CD1c-positive myeloid dendritic cell (primary cell): Measurements from ENCODE around the gene BUD13.
"Not testable (repeated sequence)": the region's sequence is repeated elsewhere in the genome, so short reads cannot be mapped to it uniquely, and the experiment has no call there.

Experiments used
- DNase-seq: peaks from one replicate; pipeline ENCODE4 v3.0.0-alpha.2; 2016; ENCODE audit errors: extremely low spot score

BUD13 gene, protein sequence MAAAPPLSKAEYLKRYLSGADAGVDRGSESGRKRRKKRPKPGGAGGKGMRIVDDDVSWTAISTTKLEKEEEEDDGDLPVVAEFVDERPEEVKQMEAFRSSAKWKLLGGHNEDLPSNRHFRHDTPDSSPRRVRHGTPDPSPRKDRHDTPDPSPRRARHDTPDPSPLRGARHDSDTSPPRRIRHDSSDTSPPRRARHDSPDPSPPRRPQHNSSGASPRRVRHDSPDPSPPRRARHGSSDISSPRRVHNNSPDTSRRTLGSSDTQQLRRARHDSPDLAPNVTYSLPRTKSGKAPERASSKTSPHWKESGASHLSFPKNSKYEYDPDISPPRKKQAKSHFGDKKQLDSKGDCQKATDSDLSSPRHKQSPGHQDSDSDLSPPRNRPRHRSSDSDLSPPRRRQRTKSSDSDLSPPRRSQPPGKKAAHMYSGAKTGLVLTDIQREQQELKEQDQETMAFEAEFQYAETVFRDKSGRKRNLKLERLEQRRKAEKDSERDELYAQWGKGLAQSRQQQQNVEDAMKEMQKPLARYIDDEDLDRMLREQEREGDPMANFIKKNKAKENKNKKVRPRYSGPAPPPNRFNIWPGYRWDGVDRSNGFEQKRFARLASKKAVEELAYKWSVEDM

GRCh38 chr11:116772443-116773202 lies at the start of gene BUD13:
BUD13 (minus strand) TSS chr11:116772987; CDS start chr11:116772964, 23 bp downstream.
- DNase-seq: peak; percentile 93

DNA sequence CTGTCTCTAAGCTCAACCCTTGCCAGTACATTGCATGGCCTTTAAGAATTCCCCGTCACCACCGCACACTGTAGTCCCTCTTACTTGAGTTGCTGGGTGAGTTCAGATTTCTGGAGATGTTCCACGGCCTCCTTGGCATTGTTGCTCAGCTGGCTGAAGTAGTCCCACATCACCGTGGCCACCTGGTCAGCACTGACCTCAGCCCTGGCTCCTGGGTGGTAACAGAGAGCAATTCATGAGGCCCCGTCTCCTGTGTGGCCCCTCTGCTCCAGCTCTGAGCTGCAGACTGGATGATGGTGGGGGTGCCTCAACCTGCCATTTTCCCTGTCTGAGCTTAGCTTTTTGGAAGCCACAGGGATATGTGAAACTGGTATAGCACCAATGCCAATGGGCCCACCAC lies 49.8 kb upstream of the BUD13 start:
- no peak for DNase-seq

DNA sequence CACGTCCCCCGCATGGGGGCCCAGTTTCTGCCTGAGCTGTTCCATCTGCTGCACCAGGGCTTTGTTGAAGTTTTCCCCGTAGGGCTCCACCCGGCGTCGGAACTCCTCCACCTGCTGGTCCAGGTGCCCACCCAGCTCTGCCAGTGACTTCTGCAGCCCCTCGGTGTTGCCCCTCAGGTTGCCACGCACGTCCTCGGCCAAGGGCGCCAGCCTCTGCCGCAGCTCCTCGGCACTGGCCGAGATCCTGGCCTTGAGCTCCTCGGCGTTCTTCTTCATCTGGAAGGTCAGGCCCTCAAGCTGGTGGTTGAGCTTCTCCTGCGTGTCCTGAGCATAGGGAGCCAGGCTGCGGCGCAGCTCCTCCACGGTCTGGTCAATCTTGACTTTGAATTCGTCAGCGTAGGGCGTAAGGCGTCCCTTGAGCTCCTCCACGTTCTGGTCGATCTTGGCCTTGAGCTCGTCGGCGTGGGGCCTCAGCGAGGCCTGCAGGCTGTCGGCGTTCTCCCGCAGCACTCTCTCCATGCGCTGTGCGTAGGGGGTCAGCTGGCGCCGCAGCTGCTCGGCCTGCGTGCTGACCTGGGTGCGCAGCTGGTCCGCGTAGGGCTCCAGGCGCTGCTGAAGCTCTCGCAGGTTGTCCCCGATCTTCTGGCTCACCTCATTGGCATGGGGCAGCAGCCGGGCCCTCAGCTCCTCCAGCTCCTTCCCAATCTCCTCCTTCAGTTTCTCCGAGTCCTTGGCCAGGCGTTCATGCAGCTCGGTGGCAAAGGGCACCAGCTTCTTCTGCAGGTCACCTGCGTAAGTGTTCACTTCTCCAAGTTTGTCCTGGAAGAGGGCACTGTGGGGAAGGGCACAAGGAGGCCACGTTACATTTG lies 48.5 kb upstream of the BUD13 start:
- DNase-seq: no peak

DNA sequence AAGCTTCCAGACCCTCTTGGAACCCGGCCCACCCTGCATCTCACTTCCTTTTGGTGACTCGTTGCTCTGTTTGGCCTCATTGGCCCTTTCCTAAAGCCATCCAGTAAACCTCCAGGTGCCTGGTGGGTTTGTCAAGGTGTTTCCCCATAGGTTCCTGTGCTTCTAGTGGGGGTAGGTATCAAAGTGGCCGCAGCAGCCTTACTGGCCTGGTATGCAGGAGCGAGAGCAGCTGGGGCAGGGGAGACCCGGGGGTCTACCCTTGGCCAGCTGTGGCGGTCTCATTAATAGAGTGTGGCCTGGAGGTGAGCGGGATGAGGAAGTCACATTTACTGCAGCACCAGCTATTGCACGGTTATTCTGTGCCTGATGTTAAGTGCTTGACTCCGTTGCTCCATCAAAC lies 46.3 kb upstream of the BUD13 start:
- DNase-seq: no peak

- no peak for DNase-seq
These were observed 41.7 kb upstream of the BUD13 start for GRCh38 chr11:116814502-116814901.

- no peak for DNase-seq
These were observed 41.1 kb upstream of the BUD13 start for GRCh38 chr11:116813781-116814471.

DNA sequence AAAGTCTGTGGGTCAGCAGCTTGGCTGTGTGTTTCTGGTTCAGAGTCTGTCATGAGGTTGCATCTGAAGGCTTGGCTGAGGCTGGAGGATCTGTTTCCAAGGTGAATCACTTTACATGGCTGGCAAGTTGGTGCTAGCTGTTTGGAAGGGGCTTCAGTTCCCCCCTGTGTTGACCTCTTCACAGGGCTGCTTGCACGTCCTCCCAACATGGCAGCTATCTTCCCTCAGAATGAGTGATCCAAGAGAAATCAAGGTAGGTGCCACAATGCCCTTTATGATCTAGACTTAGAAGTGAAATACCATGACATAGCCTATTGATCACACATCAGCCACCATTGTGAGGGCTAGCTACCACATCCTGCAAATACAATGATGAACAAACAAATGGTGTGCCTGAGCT lies 40.4 kb upstream of the BUD13 start:
- DNase-seq: no peak

DNA sequence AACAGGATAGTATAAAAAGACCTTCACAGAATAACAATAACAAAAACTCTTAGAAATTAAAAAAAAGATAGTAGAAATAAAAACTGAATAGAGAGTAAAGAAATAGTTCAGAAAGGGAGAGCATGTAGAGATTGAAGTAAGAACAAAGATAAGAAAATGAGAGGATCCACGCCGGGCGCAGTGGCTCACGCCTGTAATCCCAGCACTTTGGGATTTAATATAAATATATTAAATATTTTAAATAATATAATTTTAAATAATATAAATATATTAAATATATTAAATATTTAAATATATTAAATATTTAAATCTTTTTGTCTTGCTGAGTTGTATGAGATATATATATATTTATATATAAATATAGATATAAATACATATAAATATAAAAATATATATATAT lies 39.3 kb upstream of the BUD13 start:
- no peak for DNase-seq

- no peak for DNase-seq
These were observed 38.4 kb upstream of the BUD13 start for GRCh38 chr11:116811194-116811593.

DNA sequence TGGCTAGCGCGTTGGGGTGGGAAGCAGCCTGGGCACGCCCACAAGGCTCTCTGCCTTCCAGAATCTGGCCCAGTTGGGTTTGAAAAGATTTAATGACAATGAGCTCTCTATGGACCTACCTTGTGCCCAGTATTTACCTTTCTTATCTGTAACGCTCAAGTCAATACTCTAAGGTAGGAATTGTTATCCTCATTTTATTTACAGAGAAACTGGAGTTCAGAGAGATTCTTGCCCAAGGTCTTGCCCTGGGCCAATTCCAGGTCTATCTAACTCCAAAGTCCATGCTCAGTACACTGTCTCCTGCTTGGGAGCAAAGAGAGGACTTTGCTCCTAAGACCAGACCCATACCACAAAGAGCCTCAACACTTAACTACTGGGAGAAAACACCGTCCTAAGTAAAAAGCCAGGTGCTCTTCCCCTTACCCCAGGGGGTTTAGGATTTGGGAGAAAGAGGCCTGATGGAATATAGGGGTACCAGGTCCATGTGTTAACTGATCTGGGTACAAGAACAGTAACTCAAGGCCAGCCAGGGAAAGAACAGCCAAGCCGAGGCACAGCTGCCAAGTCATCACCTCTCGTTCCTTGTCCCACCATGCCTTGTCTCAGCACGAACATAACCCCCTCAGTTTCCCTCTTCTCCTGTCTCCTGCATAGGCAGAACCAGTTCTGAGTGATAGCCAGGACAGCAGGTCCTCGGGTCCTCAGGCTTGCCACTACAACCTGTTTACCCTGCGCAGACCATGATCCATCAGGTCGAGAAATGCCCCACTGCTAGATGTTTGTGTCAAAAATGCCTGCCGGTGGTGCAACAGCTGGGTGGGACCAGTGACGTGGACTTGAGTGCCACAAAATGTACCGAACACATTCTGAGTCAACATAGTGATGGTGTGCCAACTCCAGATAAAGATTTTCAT lies 35.7 kb upstream of the BUD13 start:
- DNase-seq: no peak

DNA sequence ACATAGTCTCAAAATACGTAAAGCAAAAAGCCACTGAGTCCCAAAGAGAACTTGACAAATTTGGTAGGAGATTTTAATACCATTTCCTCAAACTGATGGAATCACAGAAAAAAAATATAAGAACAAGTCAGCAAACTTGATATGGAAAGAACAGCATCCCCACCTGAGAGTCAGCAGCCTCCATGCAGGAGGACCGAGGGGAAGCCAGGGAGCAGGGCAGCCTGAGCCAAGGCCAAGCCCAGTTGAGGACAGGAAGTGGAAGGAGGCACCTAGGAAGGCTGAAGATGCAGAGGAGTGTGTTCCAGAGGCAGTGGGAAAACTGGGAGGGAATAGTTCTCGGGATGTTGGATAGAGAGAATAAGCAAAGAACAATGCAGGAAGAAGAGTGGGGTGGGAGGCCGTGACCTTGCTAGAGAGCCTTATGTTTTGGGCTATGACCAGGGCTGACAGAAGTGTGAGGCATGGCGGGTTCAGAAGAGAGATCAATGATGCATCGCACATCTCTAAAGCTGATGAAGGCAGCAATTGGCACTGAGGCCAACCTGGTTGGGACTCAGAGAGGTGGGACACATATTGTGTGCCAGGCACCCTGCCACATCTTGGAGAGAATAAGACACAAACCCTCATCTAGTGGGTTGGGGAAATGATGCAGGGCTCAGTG lies 34.9 kb upstream of the BUD13 start:
- no peak for DNase-seq

- DNase-seq: no peak
These were observed 31.2 kb upstream of the BUD13 start for GRCh38 chr11:116804001-116804400.

GRCh38 chr11:116801662-116802061 lies 28.9 kb upstream of the BUD13 start:
- DNase-seq: not testable (repeated sequence)

GRCh38 chr11:116800610-116801009 lies 27.8 kb upstream of the BUD13 start:
- DNase-seq: no peak

DNA sequence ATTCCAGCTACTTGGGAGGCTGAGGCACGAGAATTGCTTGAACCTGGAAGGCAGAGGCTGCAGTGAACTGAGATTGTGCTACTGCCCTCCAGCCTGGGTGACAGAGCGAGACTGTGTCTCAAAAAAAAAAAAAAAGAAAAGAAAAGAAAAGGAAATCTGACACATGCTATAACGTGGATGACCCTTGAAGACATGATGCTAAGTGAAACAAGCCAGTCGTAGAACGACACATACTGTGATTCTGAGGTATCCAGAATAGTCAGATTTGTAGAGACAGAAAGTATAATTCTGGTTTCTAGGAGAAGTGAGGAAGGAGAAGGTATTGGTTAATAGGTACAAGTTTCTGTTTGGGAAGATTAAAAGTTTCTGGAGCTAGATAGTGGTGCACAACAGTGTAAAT lies 25.6 kb upstream of the BUD13 start:
- no peak for DNase-seq

- no peak for DNase-seq
These were observed 25.0 kb upstream of the BUD13 start for GRCh38 chr11:116797816-116798215.

DNA sequence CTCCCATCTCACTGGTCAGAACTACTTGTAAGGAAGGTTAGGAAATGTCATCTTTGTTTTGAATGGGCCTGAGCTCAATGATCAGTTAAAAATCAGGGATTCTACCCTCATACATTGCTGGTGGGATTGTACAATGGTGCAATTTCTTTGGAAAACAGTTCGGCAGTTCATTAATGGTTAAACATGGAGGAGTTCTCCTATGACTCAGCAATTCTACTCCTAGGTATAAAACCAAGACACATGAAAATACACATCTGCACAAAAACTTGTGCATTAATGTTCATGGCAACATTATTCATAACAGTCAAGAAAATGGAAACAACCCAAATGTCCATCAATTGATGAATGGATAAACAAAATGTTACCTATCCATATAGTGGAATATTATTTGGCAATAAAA lies 23.8 kb upstream of the BUD13 start:
- no peak for DNase-seq

DNA sequence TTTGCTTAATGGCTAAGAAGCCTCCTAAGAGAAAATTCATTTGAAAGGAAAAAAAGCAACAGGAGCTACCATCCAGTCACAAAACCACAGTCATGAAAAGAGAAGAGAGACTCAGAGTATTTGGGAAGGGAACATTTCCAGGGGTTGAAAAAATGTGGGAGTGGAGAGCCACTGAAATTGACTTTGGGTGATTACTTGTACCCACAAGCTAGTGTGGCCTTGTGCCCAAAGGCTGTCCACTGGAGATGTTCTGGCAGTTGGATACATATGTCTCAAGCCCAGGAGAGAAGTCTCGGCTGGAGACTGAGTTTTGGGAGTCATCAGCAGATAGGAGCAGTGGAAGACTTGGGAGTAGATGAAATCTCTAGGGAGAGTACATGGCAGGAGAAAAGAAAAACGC lies 22.1 kb upstream of the BUD13 start:
- no peak for DNase-seq

DNA sequence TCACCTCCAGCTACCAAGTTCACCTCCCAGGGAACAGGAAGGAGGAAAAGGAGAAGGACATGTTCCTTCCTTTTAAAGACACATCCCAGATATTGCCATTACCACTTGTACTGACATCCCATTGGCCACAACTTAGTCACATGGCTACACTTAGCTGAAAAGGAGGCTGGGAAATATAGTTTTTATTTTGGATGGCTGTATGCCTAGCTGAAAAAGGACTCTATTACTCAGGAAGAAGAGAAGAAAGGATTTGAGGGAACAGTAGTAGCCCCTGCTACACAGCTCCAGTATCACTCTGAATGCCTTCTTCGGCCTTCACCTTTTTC lies 20.9 kb upstream of the BUD13 start:
- peak; percentile 17 for DNase-seq
